HG03565 (cell line): ENCODE measurements around the gene SLC66A1.

Experiments
- ATAC-seq: cut with Tn5 transposase; IDR thresholded peaks from one replicate; pipeline ENCODE4 v1.9.1; 2021; ENCODE audit warnings: mild to moderate bottlenecking, moderate library complexity; ENCODE audit not compliant: unreplicated experiment

The SLC66A1 gene

DNA sequence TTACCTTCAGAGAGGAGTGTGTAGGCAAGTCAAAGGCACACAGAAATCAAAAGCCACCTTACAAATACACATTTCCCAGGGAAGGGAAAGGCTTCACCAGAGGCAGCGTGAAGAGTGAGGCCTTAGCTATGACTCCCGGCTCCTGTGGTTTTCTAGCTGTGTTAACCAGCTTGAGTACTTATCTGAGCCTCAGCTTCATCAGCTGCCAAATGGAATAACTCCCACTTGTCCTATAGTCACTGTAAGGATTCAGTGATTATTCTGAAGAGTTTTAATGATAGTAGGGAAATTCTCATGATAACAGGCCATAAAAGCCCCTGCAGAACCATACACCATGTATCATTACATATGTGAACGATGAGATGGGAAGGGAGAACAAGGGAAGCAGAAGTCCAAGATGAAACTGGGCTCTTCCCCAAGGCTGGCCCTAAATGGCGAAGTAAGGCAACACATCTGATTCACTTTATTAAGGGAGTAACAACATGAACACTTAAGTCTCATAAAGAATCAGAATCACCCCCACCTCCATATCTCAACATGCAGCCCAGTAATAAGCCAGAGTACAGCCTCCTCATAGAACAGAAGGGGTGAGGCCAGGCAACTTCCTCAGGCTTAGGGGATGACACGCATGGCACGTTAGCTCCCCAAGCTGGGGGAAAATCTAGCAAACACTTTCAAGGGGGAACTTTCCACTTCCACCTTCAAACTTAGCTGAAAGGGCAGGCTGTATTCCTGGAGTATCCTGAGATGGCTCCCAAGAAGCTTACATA is 63.7 kb downstream of the SLC66A1 start:
- no peak for ATAC-seq

DNA sequence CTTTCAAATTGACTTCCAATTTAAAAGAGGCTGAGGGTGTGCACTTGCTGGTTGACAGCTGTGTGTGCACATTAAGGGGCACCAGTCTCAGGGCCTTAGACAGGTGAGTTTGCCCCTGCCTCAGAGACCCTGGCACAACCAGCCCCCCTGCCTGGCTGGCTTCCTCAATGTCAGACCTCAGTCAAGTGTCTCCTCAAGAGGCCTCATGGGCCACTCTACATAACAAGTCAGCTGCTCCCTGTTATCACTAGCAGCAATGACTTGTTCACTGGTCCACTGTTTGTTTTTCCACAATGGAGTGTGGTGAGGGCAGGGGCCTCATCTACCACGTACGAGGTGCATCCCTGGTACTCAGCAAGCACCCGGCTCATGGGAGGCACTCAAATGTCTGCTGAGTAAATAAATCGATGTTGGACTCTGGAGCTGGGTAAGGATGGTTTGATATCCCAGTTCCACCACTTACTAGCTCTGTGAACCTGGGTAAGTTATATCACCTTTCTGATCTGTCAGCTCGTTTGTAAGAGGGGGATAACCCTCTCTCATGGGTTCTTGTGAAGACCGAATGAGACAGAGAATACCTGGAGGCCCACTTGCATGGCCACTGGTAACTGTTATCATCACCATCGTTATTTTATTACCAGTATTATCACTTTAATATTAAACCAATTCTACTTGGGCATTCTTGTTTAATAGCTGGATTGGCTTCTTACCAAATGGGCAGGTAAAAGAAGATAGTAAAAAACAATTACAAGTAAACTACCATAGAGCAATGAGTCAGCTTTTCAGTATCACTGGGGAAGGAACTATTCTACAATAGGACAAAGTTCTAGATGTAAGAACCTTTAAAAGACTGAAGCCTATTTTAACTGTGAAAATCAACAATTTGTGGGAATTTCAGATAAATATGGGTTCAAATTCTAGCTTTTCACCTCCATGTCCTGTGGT is 64.6 kb downstream of the SLC66A1 start:
- ATAC-seq, result no peak

DNA sequence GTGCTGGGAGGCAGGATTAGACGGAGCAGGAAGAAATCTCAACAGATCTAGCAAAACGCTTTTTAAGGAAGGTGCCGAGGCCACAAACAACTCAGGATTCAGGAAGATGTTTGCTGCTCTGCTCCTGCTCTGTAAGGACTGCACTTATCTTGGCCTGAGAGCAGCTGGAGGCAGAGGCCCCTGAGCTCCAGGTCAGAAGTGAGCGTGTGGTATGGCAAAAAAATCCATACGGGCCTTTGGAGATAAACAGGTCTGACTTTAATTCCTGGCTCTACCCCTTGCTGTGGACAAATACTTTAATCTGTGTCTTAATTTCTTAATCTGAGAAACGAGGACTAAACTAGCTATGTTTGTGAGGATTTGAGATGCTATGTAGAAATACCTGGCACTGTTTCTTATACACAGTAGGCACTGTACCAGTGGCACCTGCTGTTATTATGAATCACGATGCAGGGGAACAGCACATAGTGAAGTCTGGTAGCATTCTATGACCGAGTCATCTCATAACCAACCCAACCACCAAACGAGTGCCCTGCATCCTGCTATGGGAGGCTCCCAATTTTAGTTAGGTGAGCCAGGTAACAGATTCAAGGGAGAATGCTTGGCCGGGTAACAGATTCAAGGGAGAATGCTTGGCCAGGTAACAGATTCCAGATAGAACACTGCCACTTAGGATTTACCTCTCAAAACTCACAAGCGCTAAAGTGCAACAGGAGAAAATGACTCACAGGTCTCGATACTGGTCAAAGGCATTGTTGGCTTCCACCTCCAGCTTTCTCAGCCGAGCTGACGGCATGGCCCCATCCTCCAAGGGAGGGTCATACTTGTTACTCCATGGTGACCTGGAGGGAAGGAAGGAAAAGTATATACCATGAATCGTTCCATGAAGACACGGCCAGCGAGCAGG is 65.9 kb downstream of the SLC66A1 start:
- ATAC-seq, result no peak
